Ureter (tissue), 1 donor: Measurements from ENCODE around the gene B4GALT4. TPM values are rescaled to one million over a fixed set of nuclear protein-coding genes. Genes with fewer than 3 reads are reported as not detected.

Experiments
- DNase-seq: peaks from one replicate; pipeline ENCODE4 v3.0.0-alpha.2; 2020; ENCODE audit warnings: low spot score
- total RNA-seq: library from RNA; stranded (reverse); gene quantifications from one replicate; pipeline ENCODE4 v1.2.4, GENCODE V29; 2023
- donor health status: DM: yes; HTN: yes; CAD: no.

Gene B4GALT4
- total RNA-seq, 1 donor from 2014 or later: 55.4 TPM

GRCh38 chr3:119237299-119237698, 3.4 kb downstream of the B4GALT4 start:
- DNase-seq: no peak

DNA sequence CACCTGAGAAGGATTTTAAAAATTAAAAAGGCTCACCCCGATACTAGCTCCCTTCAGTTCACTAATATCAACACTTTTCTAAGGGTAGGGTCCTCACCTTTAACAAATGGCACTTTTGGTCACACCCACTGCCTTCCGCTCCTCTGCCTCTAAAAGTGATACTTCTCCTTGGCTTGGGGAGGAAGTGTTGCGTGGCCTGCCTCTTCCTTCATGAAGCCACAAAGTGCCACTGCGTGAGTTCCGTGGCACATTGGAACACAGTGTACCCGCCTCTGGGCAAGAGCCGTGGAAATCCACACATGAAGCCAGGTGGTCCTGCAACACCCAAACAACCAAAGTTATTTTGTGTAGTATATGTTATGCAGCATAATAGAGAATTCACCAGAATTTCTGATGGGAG, 3.9 kb downstream of the B4GALT4 start:
- DNase-seq: no peak

DNA sequence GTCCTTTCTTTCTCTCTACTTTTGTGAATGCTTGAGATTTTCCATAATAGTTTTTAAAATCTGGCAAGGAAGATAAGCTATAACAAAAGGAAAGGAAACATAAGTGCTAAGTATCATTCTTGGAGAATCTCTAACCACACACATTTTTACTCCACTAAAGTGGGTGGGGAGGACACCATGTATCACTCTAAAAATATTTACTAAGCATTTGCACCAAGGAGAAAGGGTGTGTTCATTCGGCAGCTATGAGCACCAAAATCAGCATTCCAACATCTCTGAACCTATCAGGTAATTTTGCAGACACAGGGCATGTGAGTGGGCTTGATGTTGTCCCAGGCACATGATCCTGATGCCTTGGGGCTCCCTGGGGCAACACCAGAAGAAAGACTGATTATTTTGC, 5.5 kb downstream of the B4GALT4 start:
- no peak for DNase-seq

DNA sequence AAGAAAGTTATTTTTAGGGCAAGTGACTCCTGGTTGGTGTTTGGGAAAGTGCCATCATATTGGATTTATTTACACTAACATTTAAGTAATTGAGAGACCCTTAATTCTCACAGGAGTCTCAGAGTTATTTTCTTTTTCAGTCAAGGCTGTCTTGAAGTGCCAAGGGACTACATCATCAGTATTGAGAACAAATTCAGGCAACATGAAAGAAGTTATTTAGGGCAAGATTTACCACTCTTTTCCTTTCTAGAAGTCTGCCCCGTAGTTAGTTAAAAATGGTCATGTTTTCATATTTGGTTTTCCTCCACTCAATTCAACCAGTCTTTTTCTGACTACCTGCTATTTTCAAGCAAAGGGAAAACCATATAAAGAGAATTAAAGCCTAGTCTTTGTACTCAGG, 6.1 kb downstream of the B4GALT4 start:
- no peak for DNase-seq

DNA sequence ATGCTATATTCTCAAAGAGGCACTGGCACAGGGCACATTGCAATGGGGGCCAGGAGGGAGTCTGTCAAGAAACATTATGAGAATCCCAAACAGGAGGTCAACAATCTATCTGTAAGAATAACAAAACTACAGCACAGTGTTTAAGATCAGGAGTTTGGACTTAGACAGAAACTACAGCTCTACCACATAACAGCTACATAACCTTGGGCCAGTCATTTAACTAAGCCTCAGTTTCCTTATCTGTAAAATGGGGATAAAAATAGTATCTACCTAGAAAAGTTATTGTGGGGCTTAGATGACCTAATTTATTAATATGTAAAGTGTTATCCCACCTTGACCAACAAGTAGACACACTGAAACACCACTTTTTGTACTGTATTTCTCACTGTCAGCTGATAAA, 9.9 kb downstream of the B4GALT4 start:
- no peak for DNase-seq

DNA sequence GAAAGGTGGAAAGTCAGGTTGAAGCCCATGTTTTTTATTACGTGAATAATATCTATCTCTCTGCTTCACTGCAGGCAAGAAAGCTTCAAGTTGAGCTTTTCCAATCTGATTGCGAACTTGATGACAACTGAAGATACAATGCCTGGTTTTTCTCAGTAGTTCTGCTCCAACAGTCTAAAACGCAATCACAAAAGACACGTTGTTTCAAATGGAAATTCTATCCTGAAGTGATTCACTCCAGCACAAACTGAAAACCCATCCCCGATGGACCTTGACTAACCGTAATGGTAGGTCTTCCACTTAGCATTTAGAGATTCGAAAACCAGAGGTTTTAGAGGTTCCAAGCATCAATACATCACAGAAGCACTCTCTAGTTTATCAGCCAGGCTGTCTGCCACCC, 10.6 kb downstream of the B4GALT4 start:
- DNase-seq: no peak

DNA sequence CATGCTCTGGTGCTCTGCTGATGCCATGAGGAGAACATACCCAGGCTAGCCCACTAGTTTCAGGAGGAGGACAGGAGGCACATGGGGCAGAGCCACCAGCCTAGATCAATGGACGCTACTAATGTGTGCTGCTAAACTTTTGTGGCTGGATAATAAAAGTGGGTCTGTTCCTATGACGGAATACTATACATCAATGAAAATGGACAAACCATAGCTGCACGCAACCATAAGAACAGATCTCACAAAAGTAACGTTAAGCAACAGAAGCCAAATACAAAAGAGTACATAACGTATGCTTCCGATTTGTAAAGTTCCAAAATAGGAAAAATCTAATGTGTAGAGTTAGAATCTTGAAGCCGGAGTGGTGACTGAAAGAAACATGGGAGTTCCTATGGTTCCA, 11.5 kb downstream of the B4GALT4 start:
- DNase-seq: no peak

GRCh38 chr3:119228373-119229145, 12.1 kb downstream of the B4GALT4 start:
- DNase-seq: no peak

- DNase-seq: no peak
Observed at GRCh38 chr3:119227070-119227850, 13.4 kb downstream of the B4GALT4 start.

DNA sequence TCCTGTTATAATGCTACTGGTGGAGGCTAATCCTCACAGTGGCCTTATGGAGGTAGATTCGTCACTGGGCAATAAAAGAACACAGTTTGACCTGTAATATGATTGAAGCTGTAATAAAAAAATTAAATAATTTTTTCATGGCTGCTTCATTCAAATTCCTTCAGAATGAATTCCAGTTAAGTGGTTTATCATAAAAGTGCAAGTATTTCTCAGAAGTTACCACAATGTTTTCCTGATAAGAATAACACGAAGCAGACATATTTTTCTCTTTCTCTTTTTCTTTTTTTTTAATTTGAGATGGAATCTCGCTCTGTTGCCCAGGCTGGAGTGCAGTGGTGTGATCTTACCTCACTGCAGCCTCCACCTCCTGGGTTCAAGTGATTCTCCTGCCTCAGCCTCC, 15.6 kb downstream of the B4GALT4 start:
- no peak for DNase-seq

DNA sequence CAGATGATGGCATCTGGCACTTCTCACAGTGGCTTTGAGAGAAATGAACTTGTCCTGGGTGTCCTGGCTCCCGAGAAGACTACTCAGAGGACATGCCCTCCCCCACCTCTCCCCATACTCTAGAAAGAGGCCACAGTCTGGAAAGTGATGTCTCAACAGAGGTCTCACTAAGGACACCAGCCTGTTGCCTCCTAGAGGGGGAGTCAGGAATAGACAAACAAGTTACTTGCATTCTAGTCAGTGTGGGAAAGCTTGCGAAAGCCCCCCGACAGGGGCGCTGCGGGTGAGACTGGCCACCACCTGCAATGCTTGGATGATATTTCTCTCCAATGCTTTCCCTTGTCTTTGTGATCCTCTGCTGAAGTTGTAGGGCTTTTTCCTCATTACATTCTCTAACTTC, 17.2 kb downstream of the B4GALT4 start:
- DNase-seq: no peak

- DNase-seq: no peak
Observed at GRCh38 chr3:119222391-119222790, 18.3 kb downstream of the B4GALT4 start.

DNA sequence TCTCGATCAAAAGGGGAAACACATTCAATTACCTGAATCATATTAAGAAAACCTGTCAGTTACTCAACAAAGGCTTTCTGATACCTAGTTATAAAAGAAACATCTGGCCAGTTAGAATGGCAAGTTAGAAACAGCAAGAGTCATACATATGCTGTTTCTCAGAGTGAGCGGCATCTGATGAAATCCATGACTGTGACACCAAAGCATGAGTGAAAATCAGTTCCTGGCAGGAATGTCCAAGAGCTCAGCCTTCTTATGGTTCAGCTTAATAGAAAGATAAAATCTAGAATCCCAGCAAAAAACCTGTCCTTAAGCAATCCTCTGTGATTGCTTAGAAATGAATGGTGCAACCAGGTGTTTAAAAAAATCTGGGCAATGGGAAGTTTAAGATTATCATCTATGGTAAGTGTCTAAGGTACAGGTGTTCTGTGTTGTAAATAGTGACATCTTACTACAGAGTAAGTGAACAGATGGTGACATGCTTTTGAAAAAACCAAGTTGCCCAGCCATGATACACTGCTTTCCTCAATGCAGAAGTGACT, 18.8 kb downstream of the B4GALT4 start:
- DNase-seq: no peak

- DNase-seq: no peak
Observed at GRCh38 chr3:119220970-119221667, 19.6 kb downstream of the B4GALT4 start.

- no peak for DNase-seq
Observed at GRCh38 chr3:119220198-119220597, 20.5 kb downstream of the B4GALT4 start.

DNA sequence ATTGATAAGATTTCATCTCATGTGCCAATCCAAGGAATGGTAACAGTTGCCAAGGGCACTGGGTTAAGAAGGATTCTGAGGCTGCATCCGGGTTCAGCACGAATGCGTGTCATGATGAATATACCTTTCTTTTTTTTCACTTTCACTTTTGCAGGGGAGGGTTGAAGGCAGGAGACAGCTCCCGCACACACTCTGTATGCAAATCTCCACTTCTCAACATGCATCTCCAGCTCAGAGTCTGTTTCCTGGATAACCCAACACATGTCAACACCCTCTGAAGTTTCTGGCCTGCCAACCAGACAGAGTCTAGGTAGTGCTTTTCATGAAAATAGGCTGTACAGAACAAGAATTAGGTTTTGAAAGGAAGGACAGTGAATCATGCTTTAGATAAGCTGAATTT, 21.6 kb downstream of the B4GALT4 start:
- DNase-seq: no peak

- no peak for DNase-seq
Observed at GRCh38 chr3:119211803-119212202, 28.9 kb downstream of the B4GALT4 start.

DNA sequence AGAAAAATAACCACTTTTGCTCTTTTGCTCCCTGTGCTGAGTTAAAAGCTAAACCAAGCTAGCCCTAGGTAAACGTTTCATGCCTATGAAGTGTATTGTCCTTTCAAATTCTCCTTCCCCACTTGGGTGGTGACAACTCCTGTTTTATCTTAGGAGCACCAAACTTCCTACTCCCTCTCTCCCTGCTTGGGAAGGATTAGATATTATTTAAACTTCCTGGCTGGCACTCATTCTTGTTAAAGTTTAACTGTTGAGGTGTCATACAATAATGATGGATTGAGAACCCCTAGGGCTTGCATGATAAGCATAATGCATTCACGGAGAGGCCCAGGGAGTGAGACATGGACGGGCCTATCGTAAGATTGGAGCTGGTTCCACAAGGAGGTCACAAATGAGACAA, 29.5 kb downstream of the B4GALT4 start:
- DNase-seq: no peak

GRCh38 chr3:119207512-119207875, 33.2 kb downstream of the B4GALT4 start:
- no peak for DNase-seq

- peak; percentile 64 for DNase-seq
Observed at GRCh38 chr3:119206611-119207511, 33.8 kb downstream of the B4GALT4 start.

- no peak for DNase-seq
Observed at GRCh38 chr3:119205685-119206084, 35.0 kb downstream of the B4GALT4 start.
